NCI-H1694 (cell line): Measurements from ENCODE around the gene CP.
"Not testable (repeated sequence)": the region's sequence is repeated elsewhere in the genome, so short reads cannot be mapped to it uniquely, and the experiment has no call there.

Source experiments
- DNase-seq: peaks from one replicate; lab custom pipeline; 2025; lab: John Stamatoyannopoulos, UW

The CP gene

GRCh38 chr3:149227591-149228268 lies 6.1 kb upstream of the CP start:
- DNase-seq: no peak

- DNase-seq: no peak
Measured at GRCh38 chr3:149226776-149227175, 5.1 kb upstream of the CP start.

GRCh38 chr3:149224736-149225594 lies 3.3 kb upstream of the CP start:
- DNase-seq: no peak

- no peak for DNase-seq
Measured at GRCh38 chr3:149223461-149223820, 1.8 kb upstream of the CP start.

GRCh38 chr3:149219380-149220121 lies 2.1 kb downstream of the CP start:
- DNase-seq: not testable (repeated sequence)

- DNase-seq: no peak
Measured at GRCh38 chr3:149217347-149217746, 4.3 kb downstream of the CP start.

- no peak for DNase-seq
Measured at GRCh38 chr3:149216193-149216869, 5.3 kb downstream of the CP start.

GRCh38 chr3:149215515-149215914 lies 6.1 kb downstream of the CP start:
- no peak for DNase-seq

GRCh38 chr3:149214702-149215101 lies 6.9 kb downstream of the CP start:
- DNase-seq: no peak

- DNase-seq: no peak
Measured at GRCh38 chr3:149212386-149212785, 9.2 kb downstream of the CP start.

- DNase-seq: no peak
Measured at GRCh38 chr3:149209431-149209830, 12.2 kb downstream of the CP start.

GRCh38 chr3:149207475-149207874 lies 14.2 kb downstream of the CP start:
- DNase-seq: no peak

GRCh38 chr3:149204390-149204991 lies 17.1 kb downstream of the CP start:
- no peak for DNase-seq

- DNase-seq: no peak
Measured at GRCh38 chr3:149203758-149204157, 17.9 kb downstream of the CP start.

GRCh38 chr3:149199474-149199873 lies 22.2 kb downstream of the CP start:
- DNase-seq: no peak

- DNase-seq: no peak
Measured at GRCh38 chr3:149198611-149199010, 23.0 kb downstream of the CP start.

GRCh38 chr3:149197669-149198068 lies 24.0 kb downstream of the CP start:
- DNase-seq: no peak

GRCh38 chr3:149196805-149197592 lies 24.6 kb downstream of the CP start:
- DNase-seq: not testable (repeated sequence)

- DNase-seq: no peak
Measured at GRCh38 chr3:149195221-149195620, 26.4 kb downstream of the CP start.

- DNase-seq: no peak
Measured at GRCh38 chr3:149188494-149188893, 33.1 kb downstream of the CP start.

GRCh38 chr3:149186721-149187120 lies 34.9 kb downstream of the CP start:
- DNase-seq: no peak
